SKM-1 (cell line): Measurements from ENCODE around the gene OR52E6.

ENCODE experiments used
- DNase-seq: peaks from one replicate; lab custom pipeline; 2025; ENCODE audit not compliant: unreplicated experiment; lab: John Stamatoyannopoulos, UW

The OR52E6 gene

DNA sequence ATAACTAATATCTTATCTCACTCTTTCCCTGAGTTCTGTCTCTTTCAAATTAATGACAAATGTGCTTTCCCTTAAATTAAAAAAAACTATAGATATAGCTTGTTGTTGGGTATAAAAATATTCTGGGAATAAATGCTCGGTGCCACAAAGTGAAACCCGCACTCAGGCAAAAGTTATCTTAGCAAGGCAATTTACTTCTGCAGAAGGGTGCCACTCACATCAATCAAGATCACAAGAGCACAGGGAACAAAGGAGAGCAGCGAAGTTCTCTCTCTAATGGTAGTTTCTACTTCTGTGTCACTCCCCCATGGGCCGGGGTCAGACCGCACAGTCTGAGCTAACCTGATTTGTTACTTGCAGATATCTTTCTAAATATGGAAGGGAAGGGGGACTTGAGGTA lies 37.7 kb downstream of the OR52E6 start:
- DNase-seq, result no peak

DNA sequence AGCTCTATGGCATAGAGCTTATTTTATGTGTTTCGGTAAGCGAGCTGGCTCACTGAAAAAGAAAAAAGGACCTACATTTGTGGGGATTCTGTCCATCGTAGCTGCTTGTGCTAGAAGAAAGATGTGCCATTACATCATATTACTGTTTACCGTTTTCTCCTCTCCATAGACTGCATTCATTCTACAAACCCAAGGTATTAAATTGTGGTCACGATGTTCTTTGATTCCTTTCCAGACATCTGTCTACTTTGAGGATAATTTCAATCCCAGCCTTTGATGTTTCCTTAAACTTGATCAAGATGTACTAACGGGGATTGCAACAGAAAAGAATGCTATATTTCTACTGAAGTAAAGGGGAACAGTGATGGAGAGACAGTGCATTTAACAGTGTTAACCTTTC lies 45.2 kb downstream of the OR52E6 start:
- no peak for DNase-seq

DNA sequence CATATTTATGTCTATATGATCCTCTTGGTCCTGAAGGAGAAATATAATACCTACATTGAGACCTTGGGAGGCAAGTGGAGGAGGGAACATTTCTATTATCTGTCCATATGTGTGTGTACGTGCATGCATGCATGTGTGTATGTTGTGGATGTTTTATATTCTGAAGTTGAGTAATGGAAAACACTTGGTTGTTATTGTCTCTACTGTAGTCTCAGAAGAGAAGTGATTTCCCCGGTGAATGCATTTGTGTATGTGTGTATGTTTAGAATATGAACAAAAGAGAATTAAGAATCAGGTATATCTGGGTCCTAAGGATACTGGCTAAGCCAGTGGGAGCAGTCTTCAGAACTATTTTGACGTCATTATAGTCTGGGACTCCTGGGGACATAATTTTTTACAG lies 50.5 kb downstream of the OR52E6 start, which contains the start of gene OR52N1:
TSS of gene OR52N1 (minus strand) at position 101 of the 400 bp plus-strand sequence. CDS start 2,449 bp downstream, outside the sequence.
- DNase-seq, result no peak
